ENCODE results near the gene OSBPL8. TPM values are rescaled to one million over a fixed set of nuclear protein-coding genes. Genes with fewer than 3 reads are reported as not detected.

Gene OSBPL8
- total and polyA plus RNA-seq, 9 of the 15 experiments (the other 6 are each of a cell fraction or from before 2014, with no cell fraction given): 17.4 to 82.7 (median 42.8) TPM

GRCh38 chr12:76544601-76545261 is 14.8 kb downstream of the OSBPL8 start:
- in situ Hi-C loops (cut with MboI): no loop called here
- peaks cover 3 to 36% of the 10 kb centered on the region in 2 experiments; a peak in 3 of 5 replicates for H3K4me1 ChIP-seq (replicated peaks in 1 of 2; ENCODE audit: control insufficient read depth in 2 of 2, insufficient read depth in 2 of 2, low read length in 2 of 2)
- no peak for TF ChIP-seq ZKSCAN8 (CRISPR knock-in tag; IDR thresholded peaks at IDR 0.05)
- TF ChIP-seq MYNN (IDR thresholded peaks at IDR 0.05): no peak
- no peak for TF ChIP-seq MYNN (CRISPR knock-in tag; IDR thresholded peaks at IDR 0.05)
- TF ChIP-seq CTBP1 (IDR thresholded peaks at IDR 0.05; ENCODE audit: borderline replicate concordance): no peak
- TF ChIP-seq GTF2E2 (tag; IDR thresholded peaks at IDR 0.05): no peak
- no peak for TF ChIP-seq ZNF584 (CRISPR knock-in tag; IDR thresholded peaks at IDR 0.05; ENCODE audit: low read depth)
- no peak for TF ChIP-seq XRCC3 (IDR thresholded peaks at IDR 0.05)
- TF ChIP-seq KLF13 (tag; IDR thresholded peaks at IDR 0.05; ENCODE audit: borderline replicate concordance, low read depth): no peak
- TF ChIP-seq NELFE (IDR thresholded peaks at IDR 0.05; ENCODE audit: insufficient read depth, insufficient read length): no peak
- TF ChIP-seq ZNF445 (CRISPR knock-in tag; IDR thresholded peaks at IDR 0.05; ENCODE audit: low read depth): no peak
- TF ChIP-seq MCM3 (IDR thresholded peaks at IDR 0.05): no peak
- TF ChIP-seq MAX (CRISPR knock-in tag; IDR thresholded peaks at IDR 0.05): no peak
- TF ChIP-seq FOXK1 (CRISPR knock-in tag; IDR thresholded peaks at IDR 0.05; ENCODE audit: borderline replicate concordance): no peak
- TF ChIP-seq JUND (IDR thresholded peaks at IDR 0.05; ENCODE audit: borderline replicate concordance, low read depth, low read length): no peak
- TF ChIP-seq JUND (tag; IDR thresholded peaks at IDR 0.05; ENCODE audit: borderline replicate concordance, low read depth, low read length): no peak
- TF ChIP-seq ZBTB7A (IDR thresholded peaks at IDR 0.05; ENCODE audit: borderline replicate concordance, control insufficient read depth, low read depth, low read length): no peak
- TF ChIP-seq SIRT6 (IDR thresholded peaks at IDR 0.05; ENCODE audit: low read depth, low read length): no peak
- 0 out of 4 replicates have a peak, but pooled peaks of 1 of the 2 experiments have one; percentile 7 for TF ChIP-seq KDM1A (IDR thresholded peaks at IDR 0.05)
- TF ChIP-seq SNAPC5 (CRISPR knock-in tag; IDR thresholded peaks at IDR 0.05): no peak
- TF ChIP-seq U2AF2 (optimal IDR thresholded peaks at IDR 0.05; ENCODE audit: low read depth, low read length): no peak
- no peak for TF ChIP-seq DMBX1 (CRISPR knock-in tag; IDR thresholded peaks at IDR 0.05; ENCODE audit: borderline replicate concordance)
- peak; percentile 35; the same call in 1 of the 2 replicates for TF ChIP-seq CBFA2T2 (conservative IDR thresholded peaks at IDR 0.05)

More at GRCh38 chr12:76544601-76545261, 14.8 kb downstream of the OSBPL8 start:
- CTCF ChIA-PET (ENCODE audit: low intra/inter-chr PET ratio): no interaction called here
- Histone ChIP-seq H3K9me1 (ENCODE audit: control insufficient read depth, insufficient read depth, low read length) (no peaks in the 10 kb centered on the region), H3K4me2 (ENCODE audit: insufficient read depth, low read length) (no peak overlapping the region), H3K9me3 (replicated peaks; ENCODE audit: control insufficient read depth, insufficient read depth, low read depth, low read length) (no peaks in the 10 kb centered on the region), H3K9ac (ENCODE audit: insufficient read depth in 1 of 2, low read depth in 2 of 2, low read length in 2 of 2) (no peak overlapping the region), H3K79me2 (ENCODE audit: control insufficient read depth, insufficient read depth, low read length) (peaks cover 90% of the 10 kb centered on the region), H3K36me3 (ENCODE audit: control insufficient read depth, insufficient read depth, low read length) (no peaks in the 10 kb centered on the region), H3K27me3 (ENCODE audit: control insufficient read depth in 2 of 2, insufficient read depth in 2 of 2, low read length in 2 of 2) (no peaks in the 10 kb centered on the region), H3K4me3 (no peak overlapping the region), H3K27ac (ENCODE audit: extremely low read depth, low read depth, low read length) (no peak overlapping the region), H2AFZ (ENCODE audit: low read depth, low read length) (no peak overlapping the region), H4K20me1 (replicated peaks; ENCODE audit: control insufficient read depth, insufficient read depth, low read length) (no peaks in the 10 kb centered on the region; the same call in 1 of the 2 replicates)
- WGBS (ENCODE audit: insufficient coverage, low coverage, missing lambda C conversion rate): 50% methylated on average over 4 of the region's 4 CpGs
- POLR2A ChIA-PET: interaction anchor here (0.6 to 1.2 kb wide), 2 partner anchors 15 to 219 kb away, joined by 3 read pairs; partner anchors contain the start of genes OSBPL8 and ZDHHC17
- peak; percentile 42 for ATAC-seq
- BruUV-seq (replicated peaks): no TSS peak
- intact Hi-C loops (cut with micrococcal nuclease): no loop called here
- peak in 1 of 4 experiments; percentile 47 for DNase-seq (ENCODE audit: extremely low read depth in 1 of 4, low spot score in 3 of 4)
- peak; percentile 11 for FAIRE-seq
